HG03064 (cell line): ENCODE results near the gene MYH15.

Experiments
- ATAC-seq: cut with Tn5 transposase; IDR thresholded peaks from one replicate; pipeline ENCODE4 v1.9.1; 2021; ENCODE audit warnings: low read depth; ENCODE audit not compliant: unreplicated experiment

MYH15 gene

GRCh38 chr3:108510496-108510895 lies at the start of gene MYH15:
Gene MYH15, minus strand, starts transcription at chr3:108510596. Its CDS starts 66 bp downstream, at chr3:108510530.
- ATAC-seq: no peak

GRCh38 chr3:108555966-108556581 lies 45.7 kb upstream of the MYH15 start:
- no peak for ATAC-seq

GRCh38 chr3:108554913-108555571 lies 44.6 kb upstream of the MYH15 start:
- no peak for ATAC-seq

- no peak for ATAC-seq
Measured at GRCh38 chr3:108554229-108554628, 43.8 kb upstream of the MYH15 start.

GRCh38 chr3:108552267-108553159 lies 42.1 kb upstream of the MYH15 start:
- no peak for ATAC-seq

- ATAC-seq: no peak
Measured at GRCh38 chr3:108548886-108549285, 38.5 kb upstream of the MYH15 start.

- no peak for ATAC-seq
Measured at GRCh38 chr3:108548304-108548703, 37.9 kb upstream of the MYH15 start.

- no peak for ATAC-seq
Measured at GRCh38 chr3:108546692-108547091, 36.3 kb upstream of the MYH15 start.

GRCh38 chr3:108546247-108546646 lies 35.9 kb upstream of the MYH15 start:
- ATAC-seq: no peak

GRCh38 chr3:108538083-108538482 lies 27.7 kb upstream of the MYH15 start:
- ATAC-seq: no peak

- ATAC-seq: no peak
Measured at GRCh38 chr3:108528459-108529252, 18.3 kb upstream of the MYH15 start.

GRCh38 chr3:108527817-108528216 lies 17.4 kb upstream of the MYH15 start:
- no peak for ATAC-seq

GRCh38 chr3:108527109-108527508 lies 16.7 kb upstream of the MYH15 start:
- no peak for ATAC-seq

GRCh38 chr3:108525971-108526370 lies 15.6 kb upstream of the MYH15 start:
- no peak for ATAC-seq

- no peak for ATAC-seq
Measured at GRCh38 chr3:108525256-108525655, 14.9 kb upstream of the MYH15 start.

- ATAC-seq: no peak
Measured at GRCh38 chr3:108524537-108524936, 14.1 kb upstream of the MYH15 start.

GRCh38 chr3:108518895-108519294 lies 8.5 kb upstream of the MYH15 start:
- no peak for ATAC-seq

- no peak for ATAC-seq
Measured at GRCh38 chr3:108516881-108517280, 6.5 kb upstream of the MYH15 start.

- no peak for ATAC-seq
Measured at GRCh38 chr3:108513961-108514360, 3.6 kb upstream of the MYH15 start.

- ATAC-seq: no peak
Measured at GRCh38 chr3:108512671-108513070, 2.3 kb upstream of the MYH15 start.

GRCh38 chr3:108511490-108511889 lies 1.1 kb upstream of the MYH15 start:
- ATAC-seq: no peak
